GM19099 (cell line): Measurements from ENCODE around the gene PIGR.

Experiments used
- POLR2A ChIP-seq: IDR thresholded peaks from 3 replicates; pipeline ENCODE4 v1.6.1; 2011; ENCODE audit warnings: low read depth; ENCODE audit not compliant: insufficient read length; ENCODE audit errors: extremely low read depth

PIGR gene

GRCh38 chr1:206911064-206911663 lies 35.1 kb downstream of the PIGR start:
- TF ChIP-seq POLR2A, result no peak

- TF ChIP-seq POLR2A, result no peak
Measured at GRCh38 chr1:206909883-206910318, 36.4 kb downstream of the PIGR start.

DNA sequence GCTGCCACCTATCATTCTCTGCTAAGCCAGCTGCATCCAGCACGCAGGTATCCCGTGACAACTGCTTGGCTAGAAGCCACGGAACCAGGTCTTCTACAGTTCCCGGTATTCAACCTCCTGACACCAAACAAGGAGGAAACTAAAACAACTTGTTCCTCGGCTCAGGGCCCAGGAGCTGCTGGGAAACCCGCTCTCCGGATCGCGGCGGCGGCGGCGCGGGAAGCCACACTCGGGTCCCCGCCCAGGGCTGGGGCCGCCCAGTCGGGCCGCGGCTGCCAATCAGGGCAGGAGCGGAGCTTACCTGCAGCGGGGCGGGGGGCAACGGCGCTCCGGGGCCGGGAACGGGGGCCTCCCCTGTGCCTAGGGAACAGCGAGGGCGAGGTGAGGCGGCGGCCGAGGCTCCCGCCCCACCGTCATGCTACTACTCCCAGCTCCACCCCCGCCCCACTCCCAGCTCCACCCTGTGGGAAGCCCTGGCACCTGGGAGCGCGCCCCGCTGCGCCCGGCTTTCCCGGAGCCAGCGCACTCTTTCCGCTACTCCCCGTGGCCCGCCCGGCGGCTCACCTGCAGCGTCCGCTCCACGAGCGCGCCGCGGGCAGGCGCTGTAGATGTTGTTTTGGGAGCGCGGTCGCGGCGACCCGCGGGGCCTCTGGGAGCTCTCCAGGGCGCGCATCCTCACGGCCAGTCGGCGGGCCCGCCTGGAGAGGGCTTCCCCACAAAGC lies 36.9 kb downstream of the PIGR start:
- TF ChIP-seq POLR2A, result no peak

DNA sequence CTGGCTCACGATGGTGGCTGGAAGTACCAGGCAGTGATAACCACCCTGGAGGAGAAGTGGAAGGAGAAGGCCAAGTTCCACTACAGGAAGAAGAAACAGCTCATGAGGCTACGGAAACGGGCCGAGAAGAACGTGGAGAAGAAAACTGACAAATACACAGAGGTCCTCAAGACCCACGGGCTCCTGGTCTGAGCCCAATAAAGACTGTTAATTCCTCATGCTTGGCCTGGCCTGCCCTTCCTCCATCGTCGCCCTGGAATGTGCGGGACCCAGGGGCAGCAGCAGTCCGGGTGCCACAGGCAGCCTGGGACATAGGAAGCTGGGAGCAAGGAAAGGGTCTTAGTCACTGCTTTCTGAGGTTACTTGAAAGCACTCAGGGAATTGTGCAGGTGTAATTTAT lies 38.2 kb downstream of the PIGR start:
- no peak for TF ChIP-seq POLR2A

DNA sequence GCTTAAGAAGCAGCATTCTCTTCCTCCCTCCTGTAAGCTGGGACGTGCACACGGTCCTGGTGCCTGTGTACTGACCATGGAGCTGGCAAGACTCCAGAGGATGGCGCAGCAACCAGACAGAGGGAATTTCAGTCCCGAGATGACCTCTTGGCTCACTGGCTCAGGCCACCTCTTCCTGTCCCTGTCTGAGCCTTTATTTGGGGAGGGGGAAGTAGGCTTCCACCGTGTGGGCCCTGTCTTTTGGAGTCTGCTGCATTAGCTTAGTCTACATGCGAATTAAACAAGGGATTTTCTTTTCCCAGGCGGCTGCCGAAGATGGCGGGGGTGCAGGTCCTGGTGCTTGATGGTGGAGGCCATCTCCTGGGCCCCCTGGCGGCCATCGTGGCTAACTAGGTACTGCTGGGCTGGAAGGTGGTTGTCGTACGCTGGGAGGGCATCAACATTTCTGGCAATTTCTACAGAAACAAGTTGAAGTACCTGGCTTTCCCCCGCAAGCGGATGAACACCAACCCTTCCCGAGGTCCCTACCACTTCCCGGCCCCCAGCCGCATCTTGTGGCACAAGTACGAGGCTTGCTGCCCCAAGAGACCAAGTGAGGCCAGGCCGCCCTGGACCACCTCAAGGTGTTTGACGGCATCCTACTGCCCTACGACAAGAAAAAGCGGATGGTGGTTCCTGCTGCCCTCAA lies 38.8 kb downstream of the PIGR start:
- TF ChIP-seq POLR2A, result no peak

GRCh38 chr1:206905295-206906164 lies 40.7 kb downstream of the PIGR start:
- no peak for TF ChIP-seq POLR2A

DNA sequence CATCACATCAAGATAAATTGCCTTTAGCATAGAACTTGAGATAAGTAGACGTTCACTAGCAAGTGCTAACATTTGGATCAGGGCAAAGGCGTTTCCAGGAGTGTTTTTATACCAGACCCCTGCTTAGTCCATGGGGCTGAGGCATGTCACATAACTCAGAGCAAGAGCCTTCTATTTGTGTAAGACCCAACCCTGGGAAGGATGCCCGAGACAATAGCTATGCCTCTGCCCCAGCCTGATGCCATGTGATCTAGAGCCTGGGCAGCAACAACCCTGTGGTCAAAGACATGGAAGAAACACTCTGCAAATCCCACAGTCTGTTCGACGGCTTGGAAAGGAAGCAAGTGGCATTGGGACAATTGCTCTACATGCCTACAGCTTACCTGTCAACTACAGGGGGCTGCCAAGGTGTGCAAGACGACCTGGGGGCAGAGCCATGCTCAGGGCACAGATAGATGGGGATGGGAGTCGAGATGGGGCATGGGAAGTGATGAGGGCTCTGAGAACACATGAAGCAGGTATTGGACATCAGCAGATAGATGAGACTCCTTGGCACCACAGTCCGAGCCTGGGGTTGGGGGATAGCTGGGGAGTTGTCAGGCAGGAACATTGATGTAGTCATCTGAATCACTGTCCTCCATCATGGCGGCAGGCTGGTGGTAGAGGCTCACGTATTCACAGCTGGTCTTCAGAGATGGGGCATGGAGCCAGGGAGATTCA lies 41.7 kb downstream of the PIGR start:
- no peak for TF ChIP-seq POLR2A

GRCh38 chr1:206903687-206904086 lies 42.6 kb downstream of the PIGR start:
- no peak for TF ChIP-seq POLR2A

GRCh38 chr1:206902702-206903101 lies 43.6 kb downstream of the PIGR start:
- no peak for TF ChIP-seq POLR2A

GRCh38 chr1:206901944-206902343 lies 44.3 kb downstream of the PIGR start:
- no peak for TF ChIP-seq POLR2A

- no peak for TF ChIP-seq POLR2A
Measured at GRCh38 chr1:206900149-206900548, 46.1 kb downstream of the PIGR start.

DNA sequence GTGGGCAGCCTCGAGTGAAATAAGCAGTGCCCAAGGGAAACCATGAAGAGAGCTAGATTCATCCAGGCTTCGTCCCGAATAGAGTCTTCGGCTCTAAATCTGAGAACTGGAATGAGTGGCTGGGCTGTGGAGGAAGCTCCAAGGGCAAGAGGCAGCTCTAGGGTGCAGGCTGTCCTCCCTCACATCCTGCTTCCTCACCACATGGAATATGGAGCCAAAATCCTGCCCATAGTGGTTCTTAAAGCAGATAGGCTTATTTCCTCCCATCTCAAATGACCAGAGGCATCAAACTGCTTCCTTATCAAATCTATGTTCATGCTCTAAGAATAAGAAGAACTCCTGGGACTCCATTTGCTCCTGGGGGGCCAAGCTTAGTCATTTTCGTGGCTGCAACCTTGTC lies 46.5 kb downstream of the PIGR start:
- TF ChIP-seq POLR2A, result no peak

GRCh38 chr1:206898915-206899431 lies 47.3 kb downstream of the PIGR start:
- TF ChIP-seq POLR2A, result no peak
